Upper lobe of left lung (tissue), 4 donors: ENCODE results near the gene KCNAB2.

ENCODE experiments used
- POLR2A ChIP-seq, 4 donors: fragments of 450-650 bp; IDR thresholded peaks; one replicate each; pipeline ENCODE4 v1.5.1; 2016 to 2017; ENCODE audit warnings: antibody characterized with exemption in 4 of 4, mild to moderate bottlenecking in 2 of 4
- TF ChIP-seq, protein P1 (sequence below), 6 experiments: fragments of 450-650 bp in 4 of 6; fragments of 200-600 bp in 2 of 6; sonication (generic) in 2 of 6; IDR thresholded peaks; one replicate each; pipeline ENCODE4 v1.5.1; 2016 to 2019; ENCODE audit warnings: antibody characterized with exemption in 6 of 6

DNA sequence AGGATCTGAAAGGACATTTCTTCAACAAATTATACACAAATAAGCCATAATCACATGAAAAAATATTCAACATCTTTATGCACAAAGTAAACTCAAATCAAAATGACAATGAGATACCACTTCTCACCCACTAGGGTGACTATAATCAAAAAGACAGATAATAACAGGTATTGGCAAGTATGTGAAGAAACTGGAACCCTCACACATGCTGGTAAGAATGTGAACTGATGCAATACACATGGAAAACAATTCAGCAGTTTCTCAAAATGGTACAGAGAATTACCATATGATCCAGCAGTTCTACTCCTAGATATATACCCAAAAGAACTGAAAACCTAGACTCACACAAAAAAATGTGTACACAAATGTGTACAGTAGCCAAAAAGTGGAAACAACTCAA, 71.9 kb downstream of the KCNAB2 start:
- TF ChIP-seq POLR2A (IDR thresholded peaks at IDR 0.05): no peak
- TF ChIP-seq, protein P1, sequence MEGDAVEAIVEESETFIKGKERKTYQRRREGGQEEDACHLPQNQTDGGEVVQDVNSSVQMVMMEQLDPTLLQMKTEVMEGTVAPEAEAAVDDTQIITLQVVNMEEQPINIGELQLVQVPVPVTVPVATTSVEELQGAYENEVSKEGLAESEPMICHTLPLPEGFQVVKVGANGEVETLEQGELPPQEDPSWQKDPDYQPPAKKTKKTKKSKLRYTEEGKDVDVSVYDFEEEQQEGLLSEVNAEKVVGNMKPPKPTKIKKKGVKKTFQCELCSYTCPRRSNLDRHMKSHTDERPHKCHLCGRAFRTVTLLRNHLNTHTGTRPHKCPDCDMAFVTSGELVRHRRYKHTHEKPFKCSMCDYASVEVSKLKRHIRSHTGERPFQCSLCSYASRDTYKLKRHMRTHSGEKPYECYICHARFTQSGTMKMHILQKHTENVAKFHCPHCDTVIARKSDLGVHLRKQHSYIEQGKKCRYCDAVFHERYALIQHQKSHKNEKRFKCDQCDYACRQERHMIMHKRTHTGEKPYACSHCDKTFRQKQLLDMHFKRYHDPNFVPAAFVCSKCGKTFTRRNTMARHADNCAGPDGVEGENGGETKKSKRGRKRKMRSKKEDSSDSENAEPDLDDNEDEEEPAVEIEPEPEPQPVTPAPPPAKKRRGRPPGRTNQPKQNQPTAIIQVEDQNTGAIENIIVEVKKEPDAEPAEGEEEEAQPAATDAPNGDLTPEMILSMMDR (IDR thresholded peaks at IDR 0.05): no peak
